Transverse colon (tissue), 4 donors: ENCODE measurements around the gene MAP2K6.

Experiments
- EP300 ChIP-seq: sonication (generic); formaldehyde crosslinking; IDR thresholded peaks from one replicate; pipeline ENCODE4 v1.6.1; 2017; ENCODE audit warnings: antibody characterized with exemption, low read depth
- POLR2AphosphoS5 ChIP-seq, 3 donors: sonication (generic); formaldehyde crosslinking; IDR thresholded peaks; one replicate each; pipeline ENCODE4 v1.6.1; 2016; ENCODE audit warnings: antibody characterized with exemption in 3 of 3
- TF ChIP-seq, protein P1 (sequence below), 5 experiments: fragments of 200-600 bp in 3 of 5; fragments of 450-650 bp in 2 of 5; sonication (generic) in 3 of 5; IDR thresholded peaks; 1 replicate in 2 of 5; 2 replicates in 3 of 5; pipeline ENCODE4 v1.5.1; 2016 to 2017; ENCODE audit warnings: antibody characterized with exemption in 5 of 5, inconsistent platforms in 3 of 5, mild to moderate bottlenecking in 2 of 5, moderate library complexity in 1 of 5

DNA sequence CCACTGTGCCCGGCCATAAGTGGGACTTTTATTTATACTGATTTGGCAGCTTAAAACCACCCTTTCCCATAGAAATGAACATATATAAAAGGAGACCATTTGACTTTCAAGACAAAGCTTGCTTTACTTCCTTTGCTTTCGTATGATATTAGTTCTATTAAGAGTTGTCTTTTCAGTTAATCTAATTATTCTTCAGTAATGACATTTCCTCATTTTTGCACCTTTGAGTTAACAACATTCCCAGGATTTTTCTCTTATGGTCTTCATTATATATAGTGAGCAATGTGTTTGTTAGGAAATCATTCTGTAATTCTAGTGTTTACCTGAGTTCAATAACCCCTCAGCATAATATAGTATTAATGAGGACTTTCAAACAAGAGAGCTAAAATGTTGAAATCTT, 173.8 kb downstream of the MAP2K6 start:
- TF ChIP-seq, protein P1, sequence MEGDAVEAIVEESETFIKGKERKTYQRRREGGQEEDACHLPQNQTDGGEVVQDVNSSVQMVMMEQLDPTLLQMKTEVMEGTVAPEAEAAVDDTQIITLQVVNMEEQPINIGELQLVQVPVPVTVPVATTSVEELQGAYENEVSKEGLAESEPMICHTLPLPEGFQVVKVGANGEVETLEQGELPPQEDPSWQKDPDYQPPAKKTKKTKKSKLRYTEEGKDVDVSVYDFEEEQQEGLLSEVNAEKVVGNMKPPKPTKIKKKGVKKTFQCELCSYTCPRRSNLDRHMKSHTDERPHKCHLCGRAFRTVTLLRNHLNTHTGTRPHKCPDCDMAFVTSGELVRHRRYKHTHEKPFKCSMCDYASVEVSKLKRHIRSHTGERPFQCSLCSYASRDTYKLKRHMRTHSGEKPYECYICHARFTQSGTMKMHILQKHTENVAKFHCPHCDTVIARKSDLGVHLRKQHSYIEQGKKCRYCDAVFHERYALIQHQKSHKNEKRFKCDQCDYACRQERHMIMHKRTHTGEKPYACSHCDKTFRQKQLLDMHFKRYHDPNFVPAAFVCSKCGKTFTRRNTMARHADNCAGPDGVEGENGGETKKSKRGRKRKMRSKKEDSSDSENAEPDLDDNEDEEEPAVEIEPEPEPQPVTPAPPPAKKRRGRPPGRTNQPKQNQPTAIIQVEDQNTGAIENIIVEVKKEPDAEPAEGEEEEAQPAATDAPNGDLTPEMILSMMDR (IDR thresholded peaks at IDR 0.05) = no peak
- no peak for TF ChIP-seq EP300
- TF ChIP-seq POLR2AphosphoS5 (IDR thresholded peaks at IDR 0.05) = no peak
